Lower lobe of right lung (tissue), 2 donors: ENCODE results near the gene CCDC169. TPM values are rescaled to one million over a fixed set of nuclear protein-coding genes. Genes with fewer than 3 reads are reported as not detected.
A peak's percentile ranks its signal among the peaks of the same experiment; 100 is the strongest.
"Not testable (repeated sequence)": the region's sequence is repeated elsewhere in the genome, so short reads cannot be mapped to it uniquely, and the experiment has no call there.

Experiments
- ATAC-seq, 2 donors: fragments of 200-7000 bp; cut with Tn5 transposase; one replicate each; pipeline ENCODE4 v1.9.1; 2020 to 2022; ENCODE audit warnings: mild to moderate bottlenecking in 2 of 2, moderate library complexity in 2 of 2
- DNase-seq: peaks from one replicate; pipeline ENCODE4 v3.0.0-alpha.2; 2020
- H3K27ac ChIP-seq: fragments of 200-600 bp; one replicate; pipeline ENCODE4 v1.8.0; 2022
- H3K27me3 ChIP-seq: fragments of 200-600 bp; one replicate; pipeline ENCODE4 v1.8.0; 2022; ENCODE audit warnings: low read depth
- H3K36me3 ChIP-seq: fragments of 200-600 bp; one replicate; pipeline ENCODE4 v1.8.0; 2022; ENCODE audit warnings: mild to moderate bottlenecking
- H3K4me1 ChIP-seq: fragments of 200-600 bp; one replicate; pipeline ENCODE4 v1.8.0; 2022
- H3K4me3 ChIP-seq: fragments of 200-600 bp; one replicate; pipeline ENCODE4 v1.8.0; 2022; ENCODE audit warnings: mild to moderate bottlenecking
- H3K9me3 ChIP-seq: fragments of 200-600 bp; one replicate; pipeline ENCODE4 v1.8.0; 2022
- CTCF ChIP-seq: fragments of 200-600 bp; IDR thresholded peaks from one replicate; pipeline ENCODE4 v1.8.0; 2022; ENCODE audit warnings: antibody characterized with exemption, mild to moderate bottlenecking
- intact Hi-C: fragments of 100-400 bp; cut with DNase I; formaldehyde crosslinking; loops from one replicate; pipeline ENCODE4 v1.11.0; 2022
- total RNA-seq: library from RNA; stranded (reverse); fragmentation: NEBNext Ultra II Directional; extraction: Animal tissue kit (Norgen Biotek cat#: 25700); gene quantifications from one replicate; pipeline ENCODE4 v1.2.1, GENCODE V29; 2021
- donor health status: DM: no; HTN: yes; CAD: no; lungs with severe emphysema.

The CCDC169 gene
- total RNA-seq, 1 donor from 2014 or later, result not detected

DNA sequence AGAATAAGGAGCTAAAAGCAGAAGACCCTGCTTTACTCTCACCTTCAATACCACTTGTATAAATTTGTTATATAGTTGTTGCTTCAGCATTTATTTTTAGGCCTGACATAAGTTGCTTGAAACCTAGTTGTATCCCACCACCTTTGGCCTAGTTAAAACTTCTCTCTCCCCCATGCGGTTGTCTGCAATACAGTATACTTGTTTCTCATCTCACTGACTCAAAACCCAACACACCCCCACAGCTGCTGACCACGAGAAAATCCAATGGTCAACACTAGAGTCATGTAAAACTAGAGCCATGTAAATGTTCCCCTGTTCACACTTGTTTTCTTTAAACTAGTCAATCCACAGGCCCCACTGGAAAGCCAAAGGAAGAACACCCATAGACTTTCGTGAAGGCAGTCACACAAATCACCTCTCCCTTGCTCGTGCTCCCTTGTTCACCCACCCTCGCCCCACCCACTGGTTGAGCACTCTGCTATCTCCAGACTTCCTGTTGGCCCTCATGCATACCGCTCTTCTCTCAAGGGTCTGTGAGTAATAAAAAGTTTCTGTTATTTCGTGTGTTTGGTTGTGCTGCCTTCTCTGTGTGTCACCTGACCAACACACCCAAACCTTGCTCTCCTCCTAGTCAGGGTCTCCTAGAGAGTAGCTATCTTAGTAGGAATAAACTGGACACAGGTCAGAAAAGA, 12.9 kb upstream of the CCDC169 start:
- Histone ChIP-seq H3K27ac (no peak overlapping the region), H3K4me1 (no peaks in the 10 kb centered on the region), H3K9me3 (no peaks in the 10 kb centered on the region), H3K4me3 (no peak overlapping the region), H3K36me3 (peaks cover 77% of the 10 kb centered on the region), H3K27me3 (no peaks in the 10 kb centered on the region)
- ATAC-seq (peak in 1 of 2 donors; percentile 27), DNase-seq (no peak)
- intact Hi-C loops, result no loop called here
- TF ChIP-seq CTCF, result no peak

DNA sequence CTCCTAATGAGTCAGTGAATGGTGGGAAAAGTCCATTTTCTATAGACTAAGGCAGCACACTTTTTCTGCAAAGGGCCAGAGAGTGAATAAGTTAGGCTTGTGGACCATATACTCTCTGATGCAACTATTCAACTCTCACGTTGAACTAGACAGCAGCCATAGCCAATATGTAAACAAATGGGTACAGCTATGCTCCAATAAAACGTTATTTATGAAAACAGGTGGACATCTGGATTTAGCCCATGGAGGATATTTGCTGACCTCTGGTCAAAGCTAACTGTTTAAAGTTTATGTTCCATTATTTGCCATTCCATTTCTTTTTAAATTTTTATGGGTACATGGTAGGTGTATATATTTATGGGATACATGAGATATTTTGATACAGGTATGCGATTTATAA, 4.7 kb upstream of the CCDC169 start:
- Histone ChIP-seq H3K27me3 (no peaks in the 10 kb centered on the region), H3K36me3 (peaks cover 30% of the 10 kb centered on the region), H3K4me1 (peaks cover 6% of the 10 kb centered on the region), H3K4me3 (no peak overlapping the region), H3K9me3 (no peaks in the 10 kb centered on the region), H3K27ac (no peak overlapping the region)
- ATAC-seq (no peak), DNase-seq (no peak)
- TF ChIP-seq CTCF, result no peak
- intact Hi-C loops, result no loop called here

- H3K27me3 ChIP-seq, DNase-seq, H3K27ac ChIP-seq, ATAC-seq, intact Hi-C loops, H3K4me3 ChIP-seq, H3K9me3 ChIP-seq: not testable (repeated sequence)
- peaks cover 12% of the 10 kb centered on the region for H3K4me1 ChIP-seq
- peaks cover 11% of the 10 kb centered on the region for H3K36me3 ChIP-seq
These were observed 1.9 kb upstream of the CCDC169 start for GRCh38 chr13:36299469-36299868.

DNA sequence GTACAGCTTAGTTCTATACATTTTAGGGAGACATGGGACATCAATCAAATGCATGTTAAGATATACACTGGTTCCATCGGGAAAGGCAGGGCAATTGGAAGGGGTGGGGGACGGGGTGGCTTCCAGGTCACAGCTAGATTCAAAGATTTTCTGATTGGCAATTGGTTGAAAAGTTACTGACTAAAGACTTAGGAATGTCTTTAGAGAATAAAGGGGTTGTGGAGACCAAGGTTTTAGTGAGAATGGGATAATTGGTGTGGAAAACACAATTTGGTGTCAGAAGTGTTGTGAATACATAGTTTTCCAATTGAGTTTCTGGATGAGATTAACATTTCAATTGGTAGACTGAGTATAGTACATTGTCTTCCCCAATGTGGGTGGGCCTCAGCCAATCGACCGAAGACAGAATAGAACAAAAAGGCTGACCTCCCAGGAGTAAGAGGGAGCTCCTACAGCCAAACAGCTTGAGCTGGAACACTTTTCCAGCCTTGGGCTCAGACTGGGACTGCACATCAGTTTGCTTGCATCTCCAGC, 988 bp upstream of the CCDC169 start:
- intact Hi-C loops, result no loop called here
- peaks cover 2% of the 10 kb centered on the region for H3K36me3 ChIP-seq
- no peak for TF ChIP-seq CTCF
- H3K4me3 ChIP-seq, result no peak overlapping the region
- DNase-seq, result no peak
- no peak overlapping the region for H3K27ac ChIP-seq
- peaks cover 12% of the 10 kb centered on the region for H3K4me1 ChIP-seq
- ATAC-seq, result no peak
- H3K27me3 ChIP-seq, result no peaks in the 10 kb centered on the region
- H3K9me3 ChIP-seq, result no peaks in the 10 kb centered on the region

- DNase-seq (no peak), ATAC-seq (peak in 1 of 2 donors; percentile 7)
- H3K4me1 ChIP-seq, result peaks cover 12% of the 10 kb centered on the region
- intact Hi-C loops, result no loop called here
- TF ChIP-seq CTCF, result no peak
- H3K27me3 ChIP-seq, result no peaks in the 10 kb centered on the region
- H3K36me3 ChIP-seq, result no peaks in the 10 kb centered on the region
- no peaks in the 10 kb centered on the region for H3K9me3 ChIP-seq
- H3K4me3 ChIP-seq, result no peak overlapping the region
- no peak overlapping the region for H3K27ac ChIP-seq
These were observed 3.5 kb downstream of the CCDC169 start for GRCh38 chr13:36294096-36294495.

DNA sequence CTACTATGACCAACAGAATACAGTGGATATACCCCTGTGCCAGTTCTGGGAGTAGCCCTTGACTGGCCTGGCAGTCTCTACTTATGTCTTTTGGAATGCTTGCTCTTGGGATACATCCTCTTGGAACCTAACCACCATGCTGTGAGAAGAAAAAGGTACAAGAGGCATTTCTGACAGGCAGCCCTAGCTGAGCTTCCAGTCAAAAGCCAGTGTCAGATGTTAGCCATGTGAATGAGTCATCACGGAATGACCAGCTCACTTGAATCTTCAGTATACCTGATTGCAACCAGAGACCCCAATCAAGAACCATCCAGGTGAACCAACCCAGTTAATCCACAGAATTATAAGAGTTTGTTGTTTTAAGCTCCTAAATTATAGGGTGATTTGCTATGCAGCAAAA, 4.1 kb downstream of the CCDC169 start:
- intact Hi-C loops, result no loop called here
- Histone ChIP-seq H3K36me3 (no peaks in the 10 kb centered on the region), H3K27me3 (no peaks in the 10 kb centered on the region), H3K4me1 (peaks cover 11% of the 10 kb centered on the region), H3K9me3 (no peaks in the 10 kb centered on the region), H3K4me3 (no peak overlapping the region), H3K27ac (no peak overlapping the region)
- ATAC-seq (no peak), DNase-seq (no peak)
- TF ChIP-seq CTCF, result no peak
